H1 (cell line): Measurements from ENCODE around the gene KCNK13. TPM values are rescaled to one million over a fixed set of nuclear protein-coding genes. Genes with fewer than 3 reads are reported as not detected.

Experiments
- ASH2L ChIP-seq: fragments of 200-600, 300-600 bp; sonication (generic); IDR thresholded peaks from one replicate; pipeline ENCODE4 v1.7.1; 2017; ENCODE audit warnings: low read length
- CBX5 ChIP-seq: fragments of 300-800, 300-1000 bp; sonication (generic); IDR thresholded peaks from 2 replicates; pipeline ENCODE4 v1.7.1; 2016; ENCODE audit warnings: antibody characterized with exemption, low read length, low read depth
- CHD2 ChIP-seq: IDR thresholded peaks from 2 replicates; pipeline ENCODE4 v1.6.1; 2012; ENCODE audit warnings: low read length, improper control_type of control experiment
- EGR1 ChIP-seq: IDR thresholded peaks from 2 replicates; pipeline ENCODE4 v1.6.1; 2011; ENCODE audit warnings: low read depth, low read length, borderline replicate concordance
- EZH2 ChIP-seq: fragments of 200-600 bp; sonication (generic); IDR thresholded peaks from 2 replicates; pipeline ENCODE4 v1.7.1; 2012; ENCODE audit warnings: low read depth, mild to moderate bottlenecking, moderate library complexity, low read length, inconsistent platforms; ENCODE audit not compliant: severe bottlenecking
- FOSL1 ChIP-seq: IDR thresholded peaks from 2 replicates; pipeline ENCODE4 v1.6.1; 2011; ENCODE audit warnings: mild to moderate bottlenecking, low read depth, low read length, moderate library complexity; ENCODE audit not compliant: insufficient read depth
- GABPA ChIP-seq: IDR thresholded peaks from 2 replicates; pipeline ENCODE4 v1.6.1; 2011; ENCODE audit warnings: mild to moderate bottlenecking, low read length, moderate library complexity, borderline replicate concordance; ENCODE audit not compliant: insufficient read depth
- HDAC6 ChIP-seq: IDR thresholded peaks from one replicate; pipeline ENCODE4 v1.7.1; 2012; ENCODE audit warnings: low read depth, mild to moderate bottlenecking, inconsistent platforms, low read length, moderate library complexity
- JUN ChIP-seq: IDR thresholded peaks from 2 replicates; pipeline ENCODE4 v1.6.1; 2011; ENCODE audit warnings: low read depth, mild to moderate bottlenecking, improper control_type of control experiment, low read length
- JUND ChIP-seq: IDR thresholded peaks from 2 replicates; pipeline ENCODE4 v1.6.1; 2011; ENCODE audit warnings: mild to moderate bottlenecking, improper control_type of control experiment, low read length
- NANOG ChIP-seq: IDR thresholded peaks from 2 replicates; pipeline ENCODE4 v1.6.1; 2011; ENCODE audit warnings: low read length, low read depth, mild to moderate bottlenecking, inconsistent platforms; ENCODE audit not compliant: insufficient read depth, poor library complexity, severe bottlenecking
- NRF1 ChIP-seq: IDR thresholded peaks from 2 replicates; pipeline ENCODE4 v1.6.1; 2011; ENCODE audit warnings: mild to moderate bottlenecking, low read depth, low read length, improper control_type of control experiment
- PHF8 ChIP-seq: fragments of 200-600 bp; sonication (generic); conservative IDR thresholded peaks from 2 replicates; pipeline ENCODE4 v1.7.1; 2012; ENCODE audit warnings: low read depth, mild to moderate bottlenecking, inconsistent platforms, low read length, moderate library complexity
- RBBP5 ChIP-seq: IDR thresholded peaks from 2 replicates; pipeline ENCODE4 v1.7.1; 2012; ENCODE audit warnings: low read depth, mild to moderate bottlenecking, inconsistent platforms, low read length, moderate library complexity, borderline replicate concordance
- RFX5 ChIP-seq: IDR thresholded peaks from 2 replicates; pipeline ENCODE4 v1.6.1; 2011; ENCODE audit warnings: low read depth, low read length, improper control_type of control experiment, borderline replicate concordance
- RNF2 ChIP-seq: fragments of 200-900, 300-1000 bp; sonication (generic); IDR thresholded peaks from 2 replicates; pipeline ENCODE4 v1.7.1; 2016; ENCODE audit warnings: borderline replicate concordance, low read depth, mild to moderate bottlenecking, antibody characterized with exemption, low read length; ENCODE audit not compliant: poor library complexity, severe bottlenecking; ENCODE audit errors: missing control alignments
- SAP30 ChIP-seq: fragments of 300-600 bp; sonication (generic); IDR thresholded peaks from 2 replicates; pipeline ENCODE4 v1.7.1; 2012; ENCODE audit warnings: low read length, moderate library complexity, mild to moderate bottlenecking, inconsistent platforms; ENCODE audit not compliant: insufficient read depth, insufficient replicate concordance
- SIRT6 ChIP-seq: IDR thresholded peaks from one replicate; pipeline ENCODE4 v1.7.1; 2012; ENCODE audit warnings: low read length, inconsistent platforms
- SP1 ChIP-seq: IDR thresholded peaks from 2 replicates; pipeline ENCODE4 v1.6.1; 2011; ENCODE audit warnings: low read depth, low read length
- SUZ12 ChIP-seq: fragments of 200-600 bp; sonication (generic); IDR thresholded peaks from 2 replicates; pipeline ENCODE4 v1.6.1; 2012; ENCODE audit warnings: mild to moderate bottlenecking, inconsistent platforms, low read length, moderate library complexity, mixed read lengths
- TAF1 ChIP-seq: IDR thresholded peaks from 2 replicates; pipeline ENCODE4 v1.6.1; 2011; ENCODE audit warnings: mild to moderate bottlenecking, low read depth, low read length
- TCF12 ChIP-seq: IDR thresholded peaks from 2 replicates; pipeline ENCODE4 v1.6.1; 2011; ENCODE audit warnings: low read depth, mild to moderate bottlenecking, low read length
- polyA plus RNA-seq, 7 experiments: library from polyadenylated mRNA; depleted of rRNA in 3 of 7; stranded (reverse) in 5 of 7; unstranded in 2 of 7; fragments of >200 nt in 5 of 7; fragments of 200-250 nt in 2 of 7; gene quantifications; 1 replicate in 5 of 7; 2 replicates in 1 of 7; 4 replicates in 1 of 7; pipeline versions ENCODE4 v1.2.1 to v1.2.3, GENCODE V29; 2011 to 2013; ENCODE audit warnings: missing spikeins in 2 of 7, mixed read lengths in 2 of 7
- total RNA-seq: library from RNA; stranded (reverse); fragmentation: NEBNext Ultra II Directional; extraction: Animal tissue kit (Norgen Biotek cat#: 25700); gene quantifications from 2 replicates; pipeline ENCODE4 v1.2.1, GENCODE V29; 2021

KCNK13 gene
- total and polyA plus RNA-seq, 2 of the 8 experiments (the other 6 are each of a cell fraction or from before 2014, with no cell fraction given), result 0.39 to 0.48 TPM

DNA sequence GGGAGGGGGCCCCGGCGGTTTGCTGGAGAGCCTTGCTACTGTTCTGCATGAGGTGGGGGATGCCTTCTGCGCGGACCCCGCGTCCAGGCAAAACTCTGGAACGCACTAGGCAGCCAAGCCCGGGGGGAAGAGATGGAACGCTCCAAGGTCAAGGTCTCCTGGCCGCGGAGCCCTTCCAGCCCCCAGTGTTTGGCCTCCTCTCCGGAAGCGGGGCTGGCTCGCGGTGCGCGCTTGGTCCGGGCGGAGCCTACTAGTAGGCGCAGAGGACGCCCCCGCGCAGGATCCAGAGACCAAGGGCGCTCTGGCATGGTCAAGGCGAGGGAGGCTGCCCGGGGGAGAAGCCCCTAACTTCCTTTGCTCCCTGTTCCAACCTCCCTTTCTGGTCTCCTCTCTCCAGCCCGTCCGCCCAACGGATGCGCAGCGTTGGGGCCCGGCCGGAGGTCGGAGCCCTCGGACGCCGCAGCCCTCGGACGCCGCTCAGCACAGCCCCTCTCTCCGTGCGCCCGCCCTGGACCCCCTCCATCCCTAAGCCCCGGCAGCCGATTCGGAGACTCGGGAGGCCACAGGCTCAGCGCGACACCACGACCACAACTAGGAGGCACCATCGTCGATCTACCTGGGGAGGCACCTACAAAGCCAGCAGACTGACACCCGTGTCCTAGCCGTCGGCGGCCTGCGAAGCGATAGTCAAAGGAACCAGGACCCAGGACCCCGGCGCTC lies 669 bp upstream of the KCNK13 start (continued):
- TF ChIP-seq CBX5 (no peak), TCF12 (no peak), EGR1 (no peak), PHF8 (peak; percentile 45), HDAC6 (no peak), SAP30 (no peak), EZH2 (peak; percentile 70), ASH2L (no peak), RNF2 (peak; percentile 5), NANOG (no peak), TAF1 (no peak), RFX5 (no peak), SIRT6 (no peak), RBBP5 (peak; percentile 72; the same call in 1 of the 2 replicates), NRF1 (no peak), GABPA (no peak), CHD2 (no peak), SUZ12 (peak; percentile 63), SP1 (no peak), JUN (no peak), JUND (no peak), FOSL1 (no peak)
